Heart left ventricle (tissue), 16 donors: ENCODE data around the gene TEAD1. TPM values are rescaled to one million over a fixed set of nuclear protein-coding genes. Genes with fewer than 3 reads are reported as not detected.

Experiments used
- ATAC-seq, 4 donors: fragments of 200-7000 bp; cut with Tn5 transposase; one replicate each; pipeline ENCODE4 v1.9.1; 2020 to 2022; ENCODE audit warnings: moderate library complexity in 4 of 4, mild to moderate bottlenecking in 3 of 4, moderate number of reproducible peaks in 1 of 4
- DNase-seq, 5 donors: peaks; one replicate each; pipeline ENCODE4 v3.0.0-alpha.2; 2020
- H3K27ac ChIP-seq, 12 donors: fragments of 200-600 bp; sonication (generic) in 4 of 12; one replicate each; pipeline versions ENCODE4 v1.5.0 to v1.8.0; 2016 to 2022; ENCODE audit warnings: mild to moderate bottlenecking in 2 of 12
- H3K27me3 ChIP-seq, 9 donors: fragments of 200-600 bp; sonication (generic) in 2 of 9; one replicate each; pipeline versions ENCODE4 v1.5.1 to v1.8.0; 2016 to 2022; ENCODE audit warnings: mild to moderate bottlenecking in 3 of 9
- H3K36me3 ChIP-seq, 9 donors: fragments of 200-600 bp; sonication (generic) in 2 of 9; one replicate each; pipeline versions ENCODE4 v1.5.0 to v1.8.0; 2018 to 2022; ENCODE audit warnings: mild to moderate bottlenecking in 2 of 9
- H3K4me1 ChIP-seq, 12 donors: fragments of 200-600 bp; sonication (generic) in 4 of 12; one replicate each; pipeline versions ENCODE4 v1.5.0 to v1.8.0; 2016 to 2022; ENCODE audit warnings: mild to moderate bottlenecking in 3 of 12
- H3K4me3 ChIP-seq, 12 donors: fragments of 200-600 bp; sonication (generic) in 4 of 12; one replicate each; pipeline versions ENCODE4 v1.5.0 to v1.8.0; 2017 to 2022; ENCODE audit warnings: mild to moderate bottlenecking in 9 of 12, moderate library complexity in 4 of 12
- H3K9me3 ChIP-seq, 12 donors: fragments of 200-600 bp; sonication (generic) in 4 of 12; one replicate each; pipeline versions ENCODE4 v1.5.0 to v1.8.0; 2016 to 2022; ENCODE audit warnings: mild to moderate bottlenecking in 1 of 12
- CTCF ChIP-seq, 12 donors: fragments of 200-600 bp; sonication (generic) in 4 of 12; IDR thresholded peaks; one replicate each; pipeline versions ENCODE4 v1.5.0 to v1.8.0; 2018 to 2022; ENCODE audit warnings: antibody characterized with exemption in 12 of 12, mild to moderate bottlenecking in 5 of 12
- POLR2A ChIP-seq, 2 donors: fragments of 450-650 bp; IDR thresholded peaks; one replicate each; pipeline ENCODE4 v1.6.1; 2017; ENCODE audit warnings: antibody characterized with exemption in 2 of 2, mild to moderate bottlenecking in 2 of 2, moderate library complexity in 2 of 2
- WGBS, 4 donors: extraction: QIAGEN DNeasy Blood & Tissue Kit in 2 of 4; methylation state at CpG; one replicate each; pipeline versions ENCODE4 v1.1.5 to v1.1.7; 2013 to 2018; 5-methylcytosine and 5-hydroxymethylcytosine counted together
- intact Hi-C, 10 donors: fragments of 100-400 bp; cut with DNase I; formaldehyde crosslinking; loops; one replicate each; pipeline versions ENCODE4 v1.11.1 to v1.14.2; 2022
- polyA plus RNA-seq, 2 donors: library from polyadenylated mRNA; stranded (reverse); fragments of 200-250 nt; gene quantifications; one replicate each; pipeline ENCODE4 v1.2.3, GENCODE V29; 2013
- total RNA-seq, 9 donors: library from RNA; depleted of rRNA in 2 of 9; stranded (reverse); fragments of >200 nt in 2 of 9; fragmentation: NEBNext Ultra II Directional in 3 of 9; extraction: Animal tissue kit (Norgen Biotek cat#: 25700) in 3 of 9; gene quantifications; one replicate each; pipeline versions ENCODE4 v1.1.0 to v1.2.4, GENCODE V29; 2016 to 2023
- donor health status: ischemic (EF 13 %, LVEDD 7.1; RV severe dilation, severe dysfunction).
- donor health status: healthy with polysubstance abuse.
- donor health status: DM: no; HTN: yes; CAD: no.
- donor health status: DM: no; HTN: no; CAD: no.
- donor health status: ischemic (EF 25% LVEDD 6.9; RV normal size, moderate dysfunction).
- donor health status: ischemic (EF 25% LVEDD 5.7; RV mildly dilated, moderate dysfunction).
- donor health status: healthy.
- donor health status: DM: yes; HTN: yes; CAD: no.
- donor health status: ischemic (EF 35%, LVEDD 5.7; RV mildly dilated, moderate dysfunction).
- donor health status: nonischemic (EF 11% LVEDD 7.7; RV severe dilation, severe dysfunction).
- donor health status: DM: yes; HTN: yes; CAD: no.
- donor health status: PGD.
- donor health status: ischemic (EF 29% LVEDD 5.4; RV normal size, mild dysfunction).
- donor health status: nonischemic (EF 23%, LVEDD 6.1; RV moderate dilation, normal function).

The TEAD1 gene
- total and polyA plus RNA-seq, 11 donors: 14.4 to 161 (median 113) TPM

- Histone ChIP-seq H3K27ac (no peak overlapping the region), H3K36me3 (no peaks in the 10 kb centered on the region), H3K4me1 (peaks cover 0 to 43% (median 11%) of the 10 kb centered on the region in 12 donors), H3K27me3 (no peaks in the 10 kb centered on the region), H3K4me3 (no peak overlapping the region), H3K9me3 (no peaks in the 10 kb centered on the region)
- TF ChIP-seq POLR2A (IDR thresholded peaks at IDR 0.05) (no peak), CTCF (IDR thresholded peaks at IDR 0.05) (no peak)
- DNase-seq (no peak), ATAC-seq (no peak)
- WGBS, 4 donors: 34 to 53% (median 46%) methylated on average over 1 of the region's 1 CpG
- intact Hi-C loops: loop anchor here in 5 of 10 donors (5.0 to 10.0 kb wide), 4 partner anchors 39 to 67 kb away; partner anchors contain the start of gene TEAD1 (in 1 of the 5)
Observed at GRCh38 chr11:12741671-12742216, 67.5 kb downstream of the TEAD1 start.

- peak overlapping the region; percentile 18 to 81 (median 66) for H3K27ac ChIP-seq
- H3K4me3 ChIP-seq: no peak overlapping the region
- TF ChIP-seq POLR2A (IDR thresholded peaks at IDR 0.05) (no peak), CTCF (IDR thresholded peaks at IDR 0.05) (no peak)
- H3K36me3 ChIP-seq: no peaks in the 10 kb centered on the region
- no peak for DNase-seq
- H3K4me1 ChIP-seq: peaks cover 0 to 55% (median 16%) of the 10 kb centered on the region in 12 donors
- no peaks in the 10 kb centered on the region for H3K9me3 ChIP-seq
- WGBS, 4 donors: 60 to 73% (median 67%) methylated on average over 8 of the region's 8 CpGs
- no peaks in the 10 kb centered on the region for H3K27me3 ChIP-seq
- ATAC-seq: no peak
- intact Hi-C loops: loop anchor here in 5 of 10 donors (2.0 to 10.0 kb wide), 5 partner anchors 42 to 69 kb away; partner anchors contain the start of gene TEAD1 (in 2 of the 5)
Observed at GRCh38 chr11:12743834-12744449, 69.7 kb downstream of the TEAD1 start.

- H3K27ac ChIP-seq: peak overlapping the region; percentile 18 to 81 (median 66)
- no peak for TF ChIP-seq CTCF (IDR thresholded peaks at IDR 0.05)
- no peak for TF ChIP-seq POLR2A (IDR thresholded peaks at IDR 0.05)
- no peaks in the 10 kb centered on the region for H3K27me3 ChIP-seq
- peak overlapping the region in 4 of 12 donors; percentile 5 to 31 (median 7) for H3K4me3 ChIP-seq
- whole genome bisulfite sequencing, 4 donors: 40 to 54% (median 46%) methylated on average over 10 of the region's 10 CpGs
- peaks cover 0 to 63% (median 18%) of the 10 kb centered on the region in 12 donors for H3K4me1 ChIP-seq
- intact Hi-C loops: loop anchor here in 5 of 10 donors (2.0 to 10.0 kb wide), 5 partner anchors 42 to 70 kb away; partner anchors contain the start of gene TEAD1 (in 2 of the 5)
- DNase-seq (peak in 4 of 5 donors; percentile 50 to 73 (median 58)), ATAC-seq (peak; percentile 89 to 94 (median 92))
- no peaks in the 10 kb centered on the region for H3K36me3 ChIP-seq
- no peaks in the 10 kb centered on the region for H3K9me3 ChIP-seq
Observed at GRCh38 chr11:12744826-12745502, 70.7 kb downstream of the TEAD1 start.

GRCh38 chr11:12745787-12746186 lies 71.6 kb downstream of the TEAD1 start:
- H3K4me3 ChIP-seq: no peak overlapping the region

More at GRCh38 chr11:12745787-12746186, 71.6 kb downstream of the TEAD1 start:
- Histone ChIP-seq H3K9me3 (no peaks in the 10 kb centered on the region), H3K27me3 (no peaks in the 10 kb centered on the region), H3K4me1 (peaks cover 0 to 70% (median 18%) of the 10 kb centered on the region in 12 donors), H3K36me3 (no peaks in the 10 kb centered on the region), H3K27ac (peak overlapping the region in 10 of 12 donors; percentile 9 to 81 (median 56))
- ATAC-seq: no peak
- WGBS, 4 donors: 45 to 68% (median 56%) methylated on average over 3 of the region's 3 CpGs
- intact Hi-C loops: loop anchor here in 3 of 10 donors (2.0 to 10.0 kb wide), 3 partner anchors 61 to 71 kb away; partner anchors contain the start of gene TEAD1 (in 2 of the 3)
- no peak for TF ChIP-seq POLR2A (IDR thresholded peaks at IDR 0.05)
- TF ChIP-seq CTCF (IDR thresholded peaks at IDR 0.05): no peak
- no peak for DNase-seq
